ENCODE measurements around the gene PRR23E.

PRR23E gene

GRCh38 chr3:127157171-127157828 is 35.6 kb upstream of the PRR23E start:
- Histone ChIP-seq H3K9me3 (no peaks in the 10 kb centered on the region), H3K27me3 (ENCODE audit: low read depth) (0 out of 2 replicates have a peak, but pooled peaks cover 2% of the 10 kb centered on the region), H3K36me3 (replicated peaks) (no peaks in the 10 kb centered on the region), H3K4me3 (no peak overlapping the region), H3K4me1 (no peaks in the 10 kb centered on the region)
- no peak for DNase-seq (ENCODE audit: low spot score in 2 of 2)
- in situ Hi-C loops (cut with MboI; ENCODE audit: low sequenced_read_pairs), result no loop called here

GRCh38 chr3:127158614-127159229 is 34.2 kb upstream of the PRR23E start:
- Histone ChIP-seq H3K4me1 (no peaks in the 10 kb centered on the region), H3K36me3 (replicated peaks) (no peaks in the 10 kb centered on the region), H3K4me3 (no peak overlapping the region), H3K9me3 (no peaks in the 10 kb centered on the region), H3K27me3 (ENCODE audit: low read depth) (0 out of 2 replicates have a peak, but pooled peaks cover 2% of the 10 kb centered on the region)
- DNase-seq (ENCODE audit: low spot score in 2 of 2), result peak in 1 of 2 experiments; percentile 56
- in situ Hi-C loops (cut with MboI; ENCODE audit: low sequenced_read_pairs), result no loop called here

GRCh38 chr3:127159543-127159942 is 33.4 kb upstream of the PRR23E start:
- in situ Hi-C loops (cut with MboI; ENCODE audit: low sequenced_read_pairs), result no loop called here
- DNase-seq (ENCODE audit: low spot score in 2 of 2), result no peak
- H3K27me3 ChIP-seq (ENCODE audit: low read depth), result 0 out of 2 replicates have a peak, but pooled peaks cover 2% of the 10 kb centered on the region
- H3K4me3 ChIP-seq, result no peak overlapping the region
- no peaks in the 10 kb centered on the region for H3K4me1 ChIP-seq
- no peaks in the 10 kb centered on the region for H3K36me3 ChIP-seq (replicated peaks)
- no peaks in the 10 kb centered on the region for H3K9me3 ChIP-seq

GRCh38 chr3:127161236-127161635 is 31.7 kb upstream of the PRR23E start:
- H3K36me3 ChIP-seq (replicated peaks), result no peaks in the 10 kb centered on the region
- 0 out of 2 replicates have a peak, but pooled peaks cover 2% of the 10 kb centered on the region for H3K27me3 ChIP-seq (ENCODE audit: low read depth)
- H3K4me1 ChIP-seq, result no peaks in the 10 kb centered on the region
- H3K4me3 ChIP-seq, result no peak overlapping the region
- H3K9me3 ChIP-seq, result no peaks in the 10 kb centered on the region
- DNase-seq (ENCODE audit: low spot score in 2 of 2), result no peak
- in situ Hi-C loops (cut with MboI; ENCODE audit: low sequenced_read_pairs), result no loop called here

GRCh38 chr3:127161973-127162579 is 30.9 kb upstream of the PRR23E start:
- in situ Hi-C loops (cut with MboI; ENCODE audit: low sequenced_read_pairs), result no loop called here
- Histone ChIP-seq H3K36me3 (replicated peaks) (no peaks in the 10 kb centered on the region), H3K9me3 (no peaks in the 10 kb centered on the region), H3K4me3 (no peak overlapping the region), H3K4me1 (no peaks in the 10 kb centered on the region), H3K27me3 (ENCODE audit: low read depth) (no peaks in the 10 kb centered on the region)
- DNase-seq (ENCODE audit: low spot score in 2 of 2), result no peak

- in situ Hi-C loops (cut with MboI; ENCODE audit: low sequenced_read_pairs), result no loop called here
- H3K27me3 ChIP-seq (ENCODE audit: low read depth), result no peaks in the 10 kb centered on the region
- DNase-seq (ENCODE audit: low spot score in 2 of 2), result peak; percentile 9 to 70
- H3K9me3 ChIP-seq, result no peaks in the 10 kb centered on the region
- no peaks in the 10 kb centered on the region for H3K4me1 ChIP-seq
- H3K4me3 ChIP-seq, result no peak overlapping the region
- no peaks in the 10 kb centered on the region for H3K36me3 ChIP-seq (replicated peaks)
Measured at GRCh38 chr3:127162947-127163645, 29.8 kb upstream of the PRR23E start.

GRCh38 chr3:127164615-127165014 is 28.3 kb upstream of the PRR23E start:
- H3K27me3 ChIP-seq (ENCODE audit: low read depth), result no peaks in the 10 kb centered on the region
- H3K4me3 ChIP-seq, result no peak overlapping the region
- H3K36me3 ChIP-seq (replicated peaks), result no peaks in the 10 kb centered on the region
- no peak for DNase-seq (ENCODE audit: low spot score in 2 of 2)
- in situ Hi-C loops (cut with MboI; ENCODE audit: low sequenced_read_pairs), result no loop called here
- H3K9me3 ChIP-seq, result no peaks in the 10 kb centered on the region
- H3K4me1 ChIP-seq, result no peaks in the 10 kb centered on the region

- Histone ChIP-seq H3K27me3 (ENCODE audit: low read depth) (0 out of 2 replicates have a peak, but pooled peaks cover 3% of the 10 kb centered on the region), H3K4me1 (no peaks in the 10 kb centered on the region), H3K9me3 (no peaks in the 10 kb centered on the region), H3K36me3 (replicated peaks) (no peaks in the 10 kb centered on the region), H3K4me3 (no peak overlapping the region)
- no peak for DNase-seq (ENCODE audit: low spot score in 2 of 2)
- in situ Hi-C loops (cut with MboI; ENCODE audit: low sequenced_read_pairs), result no loop called here
Measured at GRCh38 chr3:127165036-127165435, 27.9 kb upstream of the PRR23E start.

- no peaks in the 10 kb centered on the region for H3K36me3 ChIP-seq (replicated peaks)
- H3K9me3 ChIP-seq, result no peaks in the 10 kb centered on the region
- H3K27me3 ChIP-seq (ENCODE audit: low read depth), result 0 out of 2 replicates have a peak, but pooled peaks cover 3% of the 10 kb centered on the region
- in situ Hi-C loops (cut with MboI; ENCODE audit: low sequenced_read_pairs), result no loop called here
- no peaks in the 10 kb centered on the region for H3K4me1 ChIP-seq
- DNase-seq (ENCODE audit: low spot score in 2 of 2), result no peak
- no peak overlapping the region for H3K4me3 ChIP-seq
Measured at GRCh38 chr3:127165694-127166485, 27.0 kb upstream of the PRR23E start.

GRCh38 chr3:127166501-127167065 is 26.3 kb upstream of the PRR23E start:
- 0 out of 2 replicates have a peak, but pooled peaks cover 3% of the 10 kb centered on the region for H3K27me3 ChIP-seq (ENCODE audit: low read depth)
- in situ Hi-C loops (cut with MboI; ENCODE audit: low sequenced_read_pairs), result no loop called here
- DNase-seq (ENCODE audit: low spot score in 2 of 2), result no peak
- no peaks in the 10 kb centered on the region for H3K4me1 ChIP-seq
- H3K36me3 ChIP-seq (replicated peaks), result no peaks in the 10 kb centered on the region
- no peak overlapping the region for H3K4me3 ChIP-seq
- no peaks in the 10 kb centered on the region for H3K9me3 ChIP-seq

GRCh38 chr3:127167315-127168043 is 25.5 kb upstream of the PRR23E start:
- no peak overlapping the region for H3K4me3 ChIP-seq
- no peaks in the 10 kb centered on the region for H3K9me3 ChIP-seq
- no peaks in the 10 kb centered on the region for H3K4me1 ChIP-seq
- DNase-seq (ENCODE audit: low spot score in 2 of 2), result no peak
- 0 out of 2 replicates have a peak, but pooled peaks cover 3% of the 10 kb centered on the region for H3K27me3 ChIP-seq (ENCODE audit: low read depth)
- in situ Hi-C loops (cut with MboI; ENCODE audit: low sequenced_read_pairs), result no loop called here
- no peaks in the 10 kb centered on the region for H3K36me3 ChIP-seq (replicated peaks)

GRCh38 chr3:127168271-127168670 is 24.7 kb upstream of the PRR23E start:
- DNase-seq (ENCODE audit: low spot score in 2 of 2), result no peak
- no peak overlapping the region for H3K4me3 ChIP-seq
- no peaks in the 10 kb centered on the region for H3K9me3 ChIP-seq
- H3K36me3 ChIP-seq (replicated peaks), result no peaks in the 10 kb centered on the region
- no peaks in the 10 kb centered on the region for H3K4me1 ChIP-seq
- in situ Hi-C loops (cut with MboI; ENCODE audit: low sequenced_read_pairs), result no loop called here
- H3K27me3 ChIP-seq (ENCODE audit: low read depth), result 0 out of 2 replicates have a peak, but pooled peaks cover 3% of the 10 kb centered on the region

All from HAP-1 (cell line).